ENCODE measurements around the gene FREM1. TPM values are rescaled to one million over a fixed set of nuclear protein-coding genes. Genes with fewer than 3 reads are reported as not detected.
A peak's percentile ranks its signal among the peaks of the same experiment; 100 is the strongest.

FREM1 gene
- total RNA-seq, 1 experiment from 2014 or later: 1.8 TPM

- no peak within 1 kb of the TSS for H3K27ac ChIP-seq
- DNase-seq (ENCODE audit: low read depth in 1 of 2, low spot score in 2 of 2): peak; percentile 25 to 56
- no peaks in the 10 kb centered on the region for H3K9me3 ChIP-seq (replicated peaks)
Observed at GRCh38 chr9:14693251-14693861, 216.9 kb downstream of the FREM1 start, which contains the start of gene ZDHHC21. TSS of gene ZDHHC21 (minus strand) at chr9:14693432. CDS start at chr9:14674340, 19,092 bp downstream.

DNA sequence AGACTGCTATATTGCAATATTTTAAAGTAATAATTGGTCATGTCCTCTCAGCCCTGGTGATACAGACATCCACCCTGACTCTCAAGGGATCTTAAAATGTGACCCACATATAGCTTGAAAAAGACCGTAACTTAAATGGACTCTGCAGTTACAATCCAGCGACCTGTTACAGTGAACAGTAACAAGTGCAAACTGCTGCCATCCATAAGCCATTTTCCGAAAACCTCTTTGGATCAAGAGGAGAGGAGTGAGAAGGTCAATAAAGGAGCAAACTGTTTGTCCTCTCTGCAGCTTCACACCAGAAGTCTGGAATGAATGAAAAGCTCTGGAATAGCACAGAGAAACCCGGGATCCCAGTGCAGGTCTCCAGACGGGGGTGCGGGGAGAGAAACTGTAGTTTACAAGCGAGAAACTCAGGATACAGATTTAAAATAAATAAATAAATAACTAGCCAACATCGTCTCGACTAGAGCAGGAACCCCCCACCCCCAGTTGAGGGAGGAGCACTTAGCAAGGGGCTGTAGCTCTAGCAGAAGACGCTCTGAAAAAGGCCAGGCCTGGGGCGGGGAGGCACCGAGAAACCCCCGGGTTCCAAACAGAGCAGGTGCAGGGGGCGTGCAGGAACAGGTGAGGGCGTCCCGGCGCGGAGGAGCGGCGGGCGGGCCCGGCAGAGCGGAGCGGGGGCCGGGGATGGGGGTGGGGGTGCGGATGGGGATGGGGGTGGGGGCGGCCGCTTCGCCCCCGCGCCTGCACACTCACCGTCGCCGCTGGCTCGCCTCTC is 217.6 kb downstream of the FREM1 start:
- Histone ChIP-seq H3K36me3 (no peaks in the 10 kb centered on the region), H3K9me3 (replicated peaks) (no peaks in the 10 kb centered on the region), H3K27me3 (replicated peaks) (no peaks in the 10 kb centered on the region), H3K4me3 (peak overlapping the region; percentile 50), H3K27ac (no peak overlapping the region), H3K4me1 (replicated peaks) (no peaks in the 10 kb centered on the region)
- peak in 1 of 2 experiments; percentile 27 for DNase-seq (ENCODE audit: low read depth in 1 of 2, low spot score in 2 of 2)

More at GRCh38 chr9:14693251-14693861, 216.9 kb downstream of the FREM1 start, which contains the start of gene ZDHHC21:
- Histone ChIP-seq H3K36me3 (no peaks in the 10 kb centered on the region), H3K4me3 (peak within 1 kb of the TSS; percentile 50), H3K27me3 (replicated peaks) (no peaks in the 10 kb centered on the region), H3K4me1 (replicated peaks) (no peaks in the 10 kb centered on the region)

- Histone ChIP-seq H3K27ac (no peak overlapping the region), H3K36me3 (no peaks in the 10 kb centered on the region), H3K9me3 (replicated peaks) (no peaks in the 10 kb centered on the region), H3K4me1 (replicated peaks) (no peaks in the 10 kb centered on the region; the same call in 1 of the 2 replicates), H3K4me3 (no peak overlapping the region), H3K27me3 (replicated peaks) (no peaks in the 10 kb centered on the region)
- DNase-seq (ENCODE audit: low read depth in 1 of 2, low spot score in 2 of 2): no peak
Observed at GRCh38 chr9:14690948-14691730, 219.1 kb downstream of the FREM1 start.

GRCh38 chr9:14687042-14687719 is 223.0 kb downstream of the FREM1 start:
- Histone ChIP-seq H3K4me1 (replicated peaks) (no peaks in the 10 kb centered on the region; the same call in 1 of the 2 replicates), H3K27ac (no peak overlapping the region), H3K9me3 (replicated peaks) (no peaks in the 10 kb centered on the region), H3K36me3 (no peaks in the 10 kb centered on the region), H3K4me3 (no peak overlapping the region), H3K27me3 (replicated peaks) (no peaks in the 10 kb centered on the region)
- peak in 1 of 2 experiments; percentile 1 for DNase-seq (ENCODE audit: low read depth in 1 of 2, low spot score in 2 of 2)

- H3K9me3 ChIP-seq (replicated peaks): no peaks in the 10 kb centered on the region
- H3K4me1 ChIP-seq (replicated peaks): no peaks in the 10 kb centered on the region; the same call in 1 of the 2 replicates
- no peak for DNase-seq (ENCODE audit: low read depth in 1 of 2, low spot score in 2 of 2)
- H3K27me3 ChIP-seq (replicated peaks): no peaks in the 10 kb centered on the region
- no peaks in the 10 kb centered on the region for H3K36me3 ChIP-seq
- no peak overlapping the region for H3K27ac ChIP-seq
- no peak overlapping the region for H3K4me3 ChIP-seq
Observed at GRCh38 chr9:14686168-14686567, 224.1 kb downstream of the FREM1 start.

Other genes with a start within 250 kb of the FREM1 start
- gene ZDHHC21, start 217.0 kb downstream of the FREM1 start, total RNA-seq (2014; rRNA removed; shearing (Covaris generic)): 3.4 and 5.0 TPM in 2 replicates
- not detected in 2 replicates for gene CER1, start 187.7 kb downstream of the FREM1 start, total RNA-seq (2014; rRNA removed; shearing (Covaris generic))

Measured in SJSA1 (cell line).